HCT116 (cell line): ENCODE data around the gene THADA. TPM values are rescaled to one million over a fixed set of nuclear protein-coding genes. Genes with fewer than 3 reads are reported as not detected.

Source experiments
- CBX3 ChIP-seq: IDR thresholded peaks from 2 replicates; pipeline ENCODE4 v1.6.1; 2012; ENCODE audit warnings: low read depth
- CTCF ChIP-seq, 3 experiments: fragments of 200-600 bp in 1 of 3; sonication (generic) in 1 of 3; IDR thresholded peaks in 2 of 3; conservative IDR thresholded peaks in 1 of 3; 2 replicates each; pipeline ENCODE4 v1.5.1; 2012 to 2017; ENCODE audit warnings: low read depth in 2 of 3, low read length in 2 of 3, antibody characterized with exemption in 1 of 3, borderline replicate concordance in 1 of 3, control low read depth in 1 of 3, mild to moderate bottlenecking in 1 of 3, mixed read lengths in 1 of 3, mixed run types in 1 of 3, moderate library complexity in 1 of 3; ENCODE audit not compliant: insufficient read depth in 1 of 3
- FOSL1 ChIP-seq: IDR thresholded peaks from 2 replicates; pipeline ENCODE4 v1.6.1; 2012; ENCODE audit warnings: low read depth
- MAX ChIP-seq: IDR thresholded peaks from 2 replicates; pipeline ENCODE4 v1.6.1; 2012
- REST ChIP-seq: IDR thresholded peaks from 2 replicates; pipeline ENCODE4 v1.6.1; 2012; ENCODE audit warnings: low read depth
- SIN3A ChIP-seq: IDR thresholded peaks from 2 replicates; pipeline ENCODE4 v1.6.1; 2012; ENCODE audit warnings: low read depth
- YY1 ChIP-seq: IDR thresholded peaks from 2 replicates; pipeline ENCODE4 v1.6.1; 2011; ENCODE audit warnings: low read length, low read depth, moderate library complexity, mild to moderate bottlenecking; ENCODE audit not compliant: insufficient replicate concordance; ENCODE audit errors: extremely low read depth
- total RNA-seq: library from RNA; stranded (reverse); gene quantifications from one replicate; pipeline ENCODE4 v1.2.1, GENCODE V29; 2021; ENCODE audit not compliant: unreplicated experiment

Gene THADA
- total RNA-seq, 1 experiment from 2014 or later, result 30.7 TPM

GRCh38 chr2:43368483-43369385 is 227.1 kb downstream of the THADA start (continued):
- TF ChIP-seq MAX, result no peak
- TF ChIP-seq FOSL1, result no peak
- TF ChIP-seq REST, result no peak
- TF ChIP-seq YY1, result no peak
- TF ChIP-seq CTCF (IDR thresholded peaks at IDR 0.05 in 2 of 3, conservative IDR thresholded peaks at IDR 0.05 in 1 of 3; ENCODE audit: borderline replicate concordance in 1 of 3, insufficient read depth in 1 of 3, low read depth in 2 of 3, low read length in 2 of 3), result no peak
- TF ChIP-seq CBX3, result no peak
- TF ChIP-seq SIN3A, result no peak
